CD4-positive, alpha-beta T cell treated with Interferon alpha-2 for 1 hour (primary cell): Measurements from ENCODE around the gene ITK.
"Not testable (repeated sequence)": the region's sequence is repeated elsewhere in the genome, so short reads cannot be mapped to it uniquely, and the experiment has no call there.

Experiments
- DNase-seq, 2 donors: peaks; one replicate each; pipeline ENCODE4 v3.0.0-alpha.2; 2020 to 2022

The ITK gene

GRCh38 chr5:157213527-157214243 is 33.0 kb downstream of the ITK start:
- DNase-seq, result peak in 1 of 2 donors; percentile 39

- no peak for DNase-seq
Observed at GRCh38 chr5:157214415-157214814, 33.8 kb downstream of the ITK start.

- DNase-seq, result peak in 1 of 2 donors; percentile 66
Observed at GRCh38 chr5:157214861-157215513, 34.3 kb downstream of the ITK start.

- DNase-seq, result no peak
Observed at GRCh38 chr5:157215514-157216167, 35.0 kb downstream of the ITK start.

- no peak for DNase-seq
Observed at GRCh38 chr5:157216391-157217142, 35.9 kb downstream of the ITK start.

- peak; percentile 36 to 68 for DNase-seq
Observed at GRCh38 chr5:157217289-157218024, 36.8 kb downstream of the ITK start.

GRCh38 chr5:157219491-157220271 is 39.0 kb downstream of the ITK start:
- no peak for DNase-seq

GRCh38 chr5:157221959-157222358 is 41.3 kb downstream of the ITK start:
- DNase-seq, result peak in 1 of 2 donors; percentile 45

- DNase-seq, result peak; percentile 77 to 88
Observed at GRCh38 chr5:157222506-157223230, 42.0 kb downstream of the ITK start.

GRCh38 chr5:157225469-157226422 is 45.1 kb downstream of the ITK start:
- peak in 1 of 2 donors; percentile 67 for DNase-seq

- no peak for DNase-seq
Observed at GRCh38 chr5:157230610-157231009, 50.0 kb downstream of the ITK start.

GRCh38 chr5:157232706-157233105 is 52.1 kb downstream of the ITK start:
- DNase-seq, result no peak

GRCh38 chr5:157233515-157233914 is 52.9 kb downstream of the ITK start:
- peak; percentile 24 to 73 for DNase-seq

GRCh38 chr5:157236423-157236822 is 55.8 kb downstream of the ITK start:
- no peak for DNase-seq

- no peak for DNase-seq
Observed at GRCh38 chr5:157241483-157241882, 60.8 kb downstream of the ITK start.

GRCh38 chr5:157244704-157245103 is 64.1 kb downstream of the ITK start:
- not testable (repeated sequence) for DNase-seq

- DNase-seq, result no peak
Observed at GRCh38 chr5:157245476-157245875, 64.8 kb downstream of the ITK start.

- DNase-seq, result no peak
Observed at GRCh38 chr5:157245886-157246285, 65.2 kb downstream of the ITK start.

GRCh38 chr5:157247267-157247666 is 66.6 kb downstream of the ITK start:
- DNase-seq, result no peak
